Measurements from ENCODE around the gene GARRE1.
A peak's percentile ranks its signal among the peaks of the same experiment; 100 is the strongest.
"Not testable (repeated sequence)": the region's sequence is repeated elsewhere in the genome, so short reads cannot be mapped to it uniquely, and the experiment has no call there.

GARRE1 gene

GRCh38 chr19:34254046-34254697 is at the start of gene GARRE1:
TSS of gene GARRE1 (plus strand) at chr19:34254554. CDS start at chr19:34300474, 45,920 bp downstream.
- H3K4me3 ChIP-seq (ENCODE audit: low read depth, low read length) = peak within 1 kb of the TSS; percentile 71

- not testable (repeated sequence) for H3K4me3 ChIP-seq (ENCODE audit: low read depth, low read length)
These were observed 49.0 kb upstream of the GARRE1 start for GRCh38 chr19:34205324-34205723.

- no peak overlapping the region for H3K4me3 ChIP-seq (ENCODE audit: low read depth, low read length)
These were observed 46.0 kb upstream of the GARRE1 start for GRCh38 chr19:34208291-34208884.

GRCh38 chr19:34209726-34210125 is 44.6 kb upstream of the GARRE1 start:
- H3K4me3 ChIP-seq (ENCODE audit: low read depth, low read length) = no peak overlapping the region

- H3K4me3 ChIP-seq (ENCODE audit: low read depth, low read length) = no peak overlapping the region
These were observed 41.1 kb upstream of the GARRE1 start for GRCh38 chr19:34213283-34213682.

- no peak overlapping the region for H3K4me3 ChIP-seq (ENCODE audit: low read depth, low read length)
These were observed 40.3 kb upstream of the GARRE1 start for GRCh38 chr19:34214040-34214439.

GRCh38 chr19:34215006-34215665 is 39.2 kb upstream of the GARRE1 start:
- no peak overlapping the region for H3K4me3 ChIP-seq (ENCODE audit: low read depth, low read length)

GRCh38 chr19:34215666-34216038 is 38.7 kb upstream of the GARRE1 start:
- no peak overlapping the region for H3K4me3 ChIP-seq (ENCODE audit: low read depth, low read length)

GRCh38 chr19:34216745-34217219 is 37.6 kb upstream of the GARRE1 start:
- H3K4me3 ChIP-seq (ENCODE audit: low read depth, low read length) = not testable (repeated sequence)

GRCh38 chr19:34217952-34218817 is 36.2 kb upstream of the GARRE1 start:
- H3K4me3 ChIP-seq (ENCODE audit: low read depth, low read length) = no peak overlapping the region

GRCh38 chr19:34218818-34219164 is 35.6 kb upstream of the GARRE1 start:
- no peak overlapping the region for H3K4me3 ChIP-seq (ENCODE audit: low read depth, low read length)

- no peak overlapping the region for H3K4me3 ChIP-seq (ENCODE audit: low read depth, low read length)
These were observed 33.8 kb upstream of the GARRE1 start for GRCh38 chr19:34220472-34221063.

GRCh38 chr19:34222386-34222785 is 32.0 kb upstream of the GARRE1 start:
- no peak overlapping the region for H3K4me3 ChIP-seq (ENCODE audit: low read depth, low read length)

- no peak overlapping the region for H3K4me3 ChIP-seq (ENCODE audit: low read depth, low read length)
These were observed 29.2 kb upstream of the GARRE1 start for GRCh38 chr19:34224996-34225658.

GRCh38 chr19:34225659-34226015 is 28.7 kb upstream of the GARRE1 start:
- no peak overlapping the region for H3K4me3 ChIP-seq (ENCODE audit: low read depth, low read length)

- H3K4me3 ChIP-seq (ENCODE audit: low read depth, low read length) = no peak overlapping the region
These were observed 28.3 kb upstream of the GARRE1 start for GRCh38 chr19:34226036-34226435.

GRCh38 chr19:34228347-34228746 is 26.0 kb upstream of the GARRE1 start:
- H3K4me3 ChIP-seq (ENCODE audit: low read depth, low read length) = no peak overlapping the region

- H3K4me3 ChIP-seq (ENCODE audit: low read depth, low read length) = no peak overlapping the region
These were observed 25.6 kb upstream of the GARRE1 start for GRCh38 chr19:34228762-34229161.

- no peak overlapping the region for H3K4me3 ChIP-seq (ENCODE audit: low read depth, low read length)
These were observed 24.6 kb upstream of the GARRE1 start for GRCh38 chr19:34229721-34230120.

GRCh38 chr19:34230820-34231219 is 23.5 kb upstream of the GARRE1 start:
- no peak overlapping the region for H3K4me3 ChIP-seq (ENCODE audit: low read depth, low read length)

- no peak overlapping the region for H3K4me3 ChIP-seq (ENCODE audit: low read depth, low read length)
These were observed 22.9 kb upstream of the GARRE1 start for GRCh38 chr19:34231439-34231838.

Data from iPS-11a (cell line).